ENCODE results near the gene JPH4.

Gene JPH4

DNA sequence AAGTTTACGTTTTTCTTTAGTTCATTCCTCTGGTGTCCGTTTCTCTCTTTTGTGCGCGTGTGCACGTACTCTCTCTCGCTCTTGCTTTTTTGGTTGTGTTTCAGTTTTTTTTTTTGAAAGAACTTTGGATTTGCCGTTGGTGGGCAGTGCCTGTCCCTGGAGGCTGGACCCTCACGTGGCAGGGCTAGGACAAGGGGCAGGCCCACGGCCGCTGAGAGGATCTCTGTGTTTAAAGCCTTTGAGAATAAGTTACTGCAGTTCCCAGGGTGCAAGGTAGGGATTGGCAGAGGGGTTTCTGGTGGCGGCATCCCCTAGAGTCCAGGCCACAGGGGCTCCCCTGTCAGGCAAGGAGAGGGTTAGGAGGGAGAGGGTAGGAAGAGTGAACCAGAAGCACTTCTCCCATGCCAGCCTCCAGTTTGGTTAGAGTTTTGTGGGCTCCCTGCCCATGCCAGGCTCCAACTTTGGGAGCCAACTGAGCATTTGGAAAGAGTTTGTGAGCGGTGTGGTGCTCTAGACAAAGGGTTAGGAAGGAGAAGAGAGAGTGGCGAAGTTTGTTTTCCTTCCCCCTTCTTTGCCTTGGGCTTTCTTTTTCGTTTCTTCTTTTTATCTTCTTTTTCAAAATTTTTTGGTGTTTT lies 57.6 kb downstream of the JPH4 start:
- ATAC-seq = no peak
- TF ChIP-seq TCF4 (CRISPR knock-in tag; IDR thresholded peaks at IDR 0.05; ENCODE audit: borderline replicate concordance) (no peak), ZNF565 (CRISPR knock-in tag; conservative IDR thresholded peaks at IDR 0.05; ENCODE audit: low read depth) (no peak), TOX (CRISPR knock-in tag; IDR thresholded peaks at IDR 0.05; ENCODE audit: borderline replicate concordance) (no peak), SNAI2 (CRISPR knock-in tag; IDR thresholded peaks at IDR 0.05) (no peak), CSDC2 (CRISPR knock-in tag; IDR thresholded peaks at IDR 0.05) (no peak), ZC3H10 (CRISPR knock-in tag; IDR thresholded peaks at IDR 0.05) (no peak), RARB (CRISPR knock-in tag; IDR thresholded peaks at IDR 0.05) (no peak), OSR1 (CRISPR knock-in tag; IDR thresholded peaks at IDR 0.05) (no peak), ARNTL (CRISPR knock-in tag; IDR thresholded peaks at IDR 0.05; ENCODE audit: borderline replicate concordance, low read depth) (no peak), ZNF8 (CRISPR knock-in tag; IDR thresholded peaks at IDR 0.05) (no peak), ESRRG (CRISPR knock-in tag; IDR thresholded peaks at IDR 0.05) (no peak)
- TF ChIP-seq, protein P1, sequence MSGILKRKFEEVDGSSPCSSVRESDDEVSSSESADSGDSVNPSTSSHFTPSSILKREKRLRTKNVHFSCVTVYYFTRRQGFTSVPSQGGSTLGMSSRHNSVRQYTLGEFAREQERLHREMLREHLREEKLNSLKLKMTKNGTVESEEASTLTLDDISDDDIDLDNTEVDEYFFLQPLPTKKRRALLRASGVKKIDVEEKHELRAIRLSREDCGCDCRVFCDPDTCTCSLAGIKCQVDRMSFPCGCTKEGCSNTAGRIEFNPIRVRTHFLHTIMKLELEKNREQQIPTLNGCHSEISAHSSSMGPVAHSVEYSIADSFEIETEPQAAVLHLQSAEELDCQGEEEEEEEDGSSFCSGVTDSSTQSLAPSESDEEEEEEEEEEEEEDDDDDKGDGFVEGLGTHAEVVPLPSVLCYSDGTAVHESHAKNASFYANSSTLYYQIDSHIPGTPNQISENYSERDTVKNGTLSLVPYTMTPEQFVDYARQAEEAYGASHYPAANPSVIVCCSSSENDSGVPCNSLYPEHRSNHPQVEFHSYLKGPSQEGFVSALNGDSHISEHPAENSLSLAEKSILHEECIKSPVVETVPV (CRISPR knock-in tag; IDR thresholded peaks at IDR 0.05) = no peak

DNA sequence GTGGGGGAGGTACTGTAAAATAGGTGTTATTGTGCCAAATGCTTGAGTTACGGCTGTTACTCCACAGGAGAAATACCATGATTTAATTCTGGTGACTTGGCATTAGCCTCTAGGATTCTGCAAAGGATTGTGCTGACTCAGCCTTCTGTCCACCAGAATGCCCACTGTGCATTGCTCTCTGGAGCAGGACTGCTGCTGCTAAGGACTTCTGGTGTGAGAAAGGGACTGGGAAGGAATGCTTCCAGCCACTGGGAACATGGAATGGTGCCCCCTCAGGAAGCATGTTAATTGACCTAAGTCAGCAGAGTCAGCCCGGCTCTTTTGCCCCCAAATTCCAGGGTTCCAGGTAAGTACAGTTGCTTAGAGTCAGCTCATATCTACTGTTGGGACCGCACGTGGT lies 59.9 kb downstream of the JPH4 start:
- no peak for ATAC-seq
- TF ChIP-seq RARB (CRISPR knock-in tag; IDR thresholded peaks at IDR 0.05) (no peak), TCF4 (CRISPR knock-in tag; IDR thresholded peaks at IDR 0.05; ENCODE audit: borderline replicate concordance) (no peak), ZC3H10 (CRISPR knock-in tag; IDR thresholded peaks at IDR 0.05) (no peak), ZFP30 (CRISPR knock-in tag; IDR thresholded peaks at IDR 0.05) (no peak), ZNF70 (CRISPR knock-in tag; IDR thresholded peaks at IDR 0.05) (no peak), ZFP3 (CRISPR knock-in tag; IDR thresholded peaks at IDR 0.05) (no peak), CSDC2 (CRISPR knock-in tag; IDR thresholded peaks at IDR 0.05) (no peak), SNAI2 (CRISPR knock-in tag; IDR thresholded peaks at IDR 0.05) (no peak)
- TF ChIP-seq, protein P2, sequence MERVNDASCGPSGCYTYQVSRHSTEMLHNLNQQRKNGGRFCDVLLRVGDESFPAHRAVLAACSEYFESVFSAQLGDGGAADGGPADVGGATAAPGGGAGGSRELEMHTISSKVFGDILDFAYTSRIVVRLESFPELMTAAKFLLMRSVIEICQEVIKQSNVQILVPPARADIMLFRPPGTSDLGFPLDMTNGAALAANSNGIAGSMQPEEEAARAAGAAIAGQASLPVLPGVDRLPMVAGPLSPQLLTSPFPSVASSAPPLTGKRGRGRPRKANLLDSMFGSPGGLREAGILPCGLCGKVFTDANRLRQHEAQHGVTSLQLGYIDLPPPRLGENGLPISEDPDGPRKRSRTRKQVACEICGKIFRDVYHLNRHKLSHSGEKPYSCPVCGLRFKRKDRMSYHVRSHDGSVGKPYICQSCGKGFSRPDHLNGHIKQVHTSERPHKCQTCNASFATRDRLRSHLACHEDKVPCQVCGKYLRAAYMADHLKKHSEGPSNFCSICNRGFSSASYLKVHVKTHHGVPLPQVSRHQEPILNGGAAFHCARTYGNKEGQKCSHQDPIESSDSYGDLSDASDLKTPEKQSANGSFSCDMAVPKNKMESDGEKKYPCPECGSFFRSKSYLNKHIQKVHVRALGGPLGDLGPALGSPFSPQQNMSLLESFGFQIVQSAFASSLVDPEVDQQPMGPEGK (CRISPR knock-in tag; IDR thresholded peaks at IDR 0.05; ENCODE audit: borderline replicate concordance) = no peak
- TF ChIP-seq, protein P3, sequence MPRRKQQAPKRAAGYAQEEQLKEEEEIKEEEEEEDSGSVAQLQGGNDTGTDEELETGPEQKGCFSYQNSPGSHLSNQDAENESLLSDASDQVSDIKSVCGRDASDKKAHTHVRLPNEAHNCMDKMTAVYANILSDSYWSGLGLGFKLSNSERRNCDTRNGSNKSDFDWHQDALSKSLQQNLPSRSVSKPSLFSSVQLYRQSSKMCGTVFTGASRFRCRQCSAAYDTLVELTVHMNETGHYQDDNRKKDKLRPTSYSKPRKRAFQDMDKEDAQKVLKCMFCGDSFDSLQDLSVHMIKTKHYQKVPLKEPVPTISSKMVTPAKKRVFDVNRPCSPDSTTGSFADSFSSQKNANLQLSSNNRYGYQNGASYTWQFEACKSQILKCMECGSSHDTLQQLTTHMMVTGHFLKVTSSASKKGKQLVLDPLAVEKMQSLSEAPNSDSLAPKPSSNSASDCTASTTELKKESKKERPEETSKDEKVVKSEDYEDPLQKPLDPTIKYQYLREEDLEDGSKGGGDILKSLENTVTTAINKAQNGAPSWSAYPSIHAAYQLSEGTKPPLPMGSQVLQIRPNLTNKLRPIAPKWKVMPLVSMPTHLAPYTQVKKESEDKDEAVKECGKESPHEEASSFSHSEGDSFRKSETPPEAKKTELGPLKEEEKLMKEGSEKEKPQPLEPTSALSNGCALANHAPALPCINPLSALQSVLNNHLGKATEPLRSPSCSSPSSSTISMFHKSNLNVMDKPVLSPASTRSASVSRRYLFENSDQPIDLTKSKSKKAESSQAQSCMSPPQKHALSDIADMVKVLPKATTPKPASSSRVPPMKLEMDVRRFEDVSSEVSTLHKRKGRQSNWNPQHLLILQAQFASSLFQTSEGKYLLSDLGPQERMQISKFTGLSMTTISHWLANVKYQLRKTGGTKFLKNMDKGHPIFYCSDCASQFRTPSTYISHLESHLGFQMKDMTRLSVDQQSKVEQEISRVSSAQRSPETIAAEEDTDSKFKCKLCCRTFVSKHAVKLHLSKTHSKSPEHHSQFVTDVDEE (CRISPR knock-in tag; IDR thresholded peaks at IDR 0.05) = no peak
- TF ChIP-seq, protein P1 (CRISPR knock-in tag; IDR thresholded peaks at IDR 0.05) = no peak
